AG09309 (cell line): Measurements from ENCODE around the gene REEP1.

Experiments
- DNase-seq: peaks from one replicate; pipeline ENCODE4 v3.0.0-alpha.2; 2010; ENCODE audit warnings: low read depth
- H3K4me3 ChIP-seq: 2 replicates; pipeline ENCODE4 v1.5.1; 2011; ENCODE audit warnings: mild to moderate bottlenecking, low read depth, low read length, moderate library complexity; ENCODE audit not compliant: control insufficient read depth
- CTCF ChIP-seq: IDR thresholded peaks from 2 replicates; pipeline ENCODE4 v1.5.1; 2011; ENCODE audit warnings: mild to moderate bottlenecking, low read depth, low read length, inconsistent platforms; ENCODE audit not compliant: insufficient read depth, control insufficient read depth; ENCODE audit errors: missing control alignments

REEP1 gene

GRCh38 chr2:86338778-86339295, 1.4 kb upstream of the REEP1 start:
- no peak for DNase-seq
- no peak overlapping the region for H3K4me3 ChIP-seq
- no peak for TF ChIP-seq CTCF

DNA sequence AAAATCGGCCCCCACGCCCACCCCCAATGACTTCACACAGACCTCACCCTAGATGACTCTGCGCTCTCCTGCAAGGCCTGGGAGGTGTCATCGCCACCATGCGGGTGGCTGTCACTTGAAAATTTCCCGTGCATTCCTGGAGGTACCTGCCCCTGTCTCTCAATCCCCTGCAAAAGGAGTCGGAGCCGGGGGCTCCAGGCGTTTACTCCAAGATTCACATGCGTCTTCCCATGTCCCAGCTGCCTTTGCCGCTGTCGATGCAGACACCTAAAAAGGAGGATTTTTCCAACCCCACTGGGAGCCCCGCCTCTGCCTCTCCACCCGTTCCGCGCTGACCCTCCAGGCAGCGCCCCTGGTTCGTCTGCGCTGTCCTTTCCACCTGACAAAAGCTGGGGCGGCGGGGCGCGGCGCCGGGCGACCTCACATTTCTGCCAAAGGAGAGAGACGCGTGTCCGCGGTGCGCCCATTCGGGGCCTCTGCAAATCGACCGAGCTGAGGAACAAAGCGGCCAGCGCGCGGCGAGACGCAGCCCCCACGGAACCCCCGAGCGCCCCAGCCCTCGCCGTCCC, 667 bp downstream of the REEP1 start:
- no peak for TF ChIP-seq CTCF
- peak overlapping the region; percentile 23 for H3K4me3 ChIP-seq
- DNase-seq, result no peak

DNA sequence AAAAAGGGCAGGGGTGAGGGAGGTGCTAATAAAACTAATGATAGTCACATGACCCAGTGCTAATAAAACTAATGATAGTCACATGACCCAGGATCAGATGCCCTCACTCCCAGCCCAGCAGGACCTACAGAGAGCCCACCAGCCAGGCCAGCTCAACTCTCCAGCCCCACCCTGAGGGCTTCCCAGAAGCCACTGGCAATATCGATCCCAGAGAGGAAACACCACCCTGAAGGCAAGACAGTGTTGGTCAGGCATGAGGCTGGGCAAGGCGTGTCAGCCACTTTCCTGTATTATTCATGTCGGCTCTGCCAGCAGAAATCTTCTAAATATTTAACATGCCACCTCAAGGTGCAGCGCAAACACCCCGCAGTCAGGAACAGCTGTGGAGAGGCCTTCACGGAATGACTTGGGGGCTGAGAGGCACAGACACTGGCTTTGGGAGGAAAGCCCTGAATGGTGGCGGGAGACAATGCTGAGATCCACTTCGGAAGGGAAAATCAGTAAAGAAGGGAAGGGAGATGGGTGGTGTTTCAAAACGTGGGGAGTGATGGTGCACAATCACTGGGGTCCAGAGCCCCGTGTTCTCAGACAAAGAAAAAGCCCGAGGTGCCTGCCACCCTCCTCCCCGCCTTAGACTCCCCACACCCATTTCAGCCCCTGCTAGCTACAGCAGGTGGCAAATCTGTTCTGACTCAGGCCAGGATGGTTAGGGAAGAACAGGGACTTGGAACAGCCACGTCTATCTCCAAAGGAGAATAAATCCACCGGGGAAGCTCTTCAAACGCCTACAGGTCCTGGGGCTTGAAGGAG, 1.4 kb downstream of the REEP1 start:
- DNase-seq, result no peak
- H3K4me3 ChIP-seq, result no peak overlapping the region
- no peak for TF ChIP-seq CTCF

- no peak for TF ChIP-seq CTCF
- no peak overlapping the region for H3K4me3 ChIP-seq
- DNase-seq, result no peak
These were observed 4.0 kb downstream of the REEP1 start for GRCh38 chr2:86333378-86333777.

DNA sequence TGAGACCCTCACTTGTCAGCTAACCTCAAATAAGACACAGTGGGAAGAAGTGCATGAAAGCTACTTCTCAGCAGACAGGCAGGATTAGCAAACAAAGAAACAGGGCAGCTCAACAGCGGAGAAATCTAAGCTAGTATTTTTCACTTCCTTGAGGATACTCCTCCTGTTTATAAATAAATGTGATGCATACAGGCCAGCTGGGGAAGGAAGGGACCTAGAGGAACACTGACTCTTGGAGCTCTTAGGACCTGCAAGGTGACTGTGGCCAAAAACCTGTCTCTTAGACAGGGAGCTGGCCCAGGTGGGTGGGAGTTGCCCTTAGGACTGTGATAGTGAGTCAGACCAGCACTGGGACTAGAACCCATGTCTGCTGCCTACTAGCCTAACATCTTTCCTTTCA, 4.8 kb downstream of the REEP1 start:
- no peak overlapping the region for H3K4me3 ChIP-seq
- TF ChIP-seq CTCF, result no peak
- no peak for DNase-seq

DNA sequence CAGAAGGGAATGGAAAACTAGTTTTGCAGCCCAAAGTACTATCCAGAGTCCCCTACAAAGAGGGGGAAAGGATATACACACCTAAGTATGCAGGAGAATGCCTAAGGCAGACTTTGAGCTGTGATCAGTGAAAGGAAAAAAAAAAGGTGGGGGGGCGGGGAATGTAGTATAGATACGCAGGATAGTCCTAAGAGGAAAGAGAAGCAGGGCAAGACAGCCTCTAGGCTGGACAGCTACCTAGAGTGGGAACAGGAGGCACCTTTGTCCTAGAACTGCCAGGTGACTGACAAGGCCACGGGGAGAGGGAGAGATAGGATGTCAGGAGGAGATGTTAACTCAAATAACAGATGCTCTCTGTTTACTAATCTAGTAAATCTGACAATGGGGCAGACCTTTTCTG, 6.0 kb downstream of the REEP1 start:
- H3K4me3 ChIP-seq, result no peak overlapping the region
- no peak for TF ChIP-seq CTCF

DNA sequence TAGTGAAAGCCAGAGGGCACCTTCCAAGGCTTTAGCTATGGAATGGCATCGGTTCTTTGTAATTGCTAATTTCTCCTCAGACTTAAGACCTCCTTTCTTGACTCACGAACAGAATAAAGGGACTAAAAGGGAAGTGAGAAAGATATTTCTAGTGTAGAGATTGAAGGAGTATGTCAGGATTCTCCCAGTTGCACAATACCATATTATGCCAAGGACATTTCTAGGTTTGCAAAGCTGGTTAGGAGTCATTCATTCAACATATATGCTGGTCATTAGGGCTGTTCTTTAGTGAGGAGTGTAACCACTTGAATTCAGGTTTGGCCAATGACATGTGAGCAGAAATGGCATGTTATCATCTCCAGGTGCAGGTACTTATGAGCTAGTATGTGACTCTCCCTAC, 7.4 kb downstream of the REEP1 start:
- DNase-seq, result no peak

More for the DNA sequence above, 6.0 kb downstream of the REEP1 start:
- no peak for DNase-seq

More for the DNA sequence above, 7.4 kb downstream of the REEP1 start:
- no peak overlapping the region for H3K4me3 ChIP-seq
- no peak for TF ChIP-seq CTCF
